ENCODE results near the gene PCDH9.
A peak's percentile ranks its signal among the peaks of the same experiment; 100 is the strongest.

DNA sequence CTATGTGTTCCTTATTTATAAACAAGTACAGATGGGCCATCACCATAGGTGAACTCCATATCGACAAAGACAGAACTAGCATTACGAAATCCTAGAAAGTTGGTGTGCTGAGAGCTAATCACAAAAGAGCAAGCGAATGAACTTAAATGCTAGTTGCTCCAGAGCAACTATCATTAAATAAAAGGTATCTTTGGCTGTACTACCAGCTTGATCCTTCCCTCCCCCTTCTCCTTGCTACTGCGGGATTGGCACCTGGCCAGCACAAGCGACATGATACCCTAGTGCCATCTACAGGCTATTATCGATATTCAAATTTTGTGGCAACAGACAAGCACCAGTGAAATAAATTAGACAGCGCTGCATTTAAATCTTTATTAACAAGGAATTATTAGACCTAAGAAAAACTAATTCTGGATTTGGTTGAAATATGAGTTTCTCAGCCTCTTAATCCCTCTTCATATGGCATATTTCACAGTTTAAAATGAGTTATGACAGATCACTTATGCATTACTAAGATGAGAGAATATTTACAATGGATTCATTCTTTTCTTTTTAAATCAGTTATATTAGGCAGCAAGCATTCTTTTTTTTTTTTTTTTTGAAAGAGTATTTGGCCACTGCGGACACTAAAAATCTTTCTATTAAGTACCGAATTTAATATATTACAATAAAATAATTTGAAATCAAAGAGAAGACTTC lies 5.8 kb downstream of the PCDH9 start:
- TF ChIP-seq EP300 (IDR thresholded peaks at IDR 0.05; ENCODE audit: borderline replicate concordance in 1 of 2, low read depth in 1 of 2, low read length in 1 of 2) = peak in 1 of 2 experiments; percentile 47; a peak in 1 of 4 replicates
- peak; percentile 88 for TF ChIP-seq SMC3 (IDR thresholded peaks at IDR 0.05; ENCODE audit: low read depth, low read length)
- TF ChIP-seq, protein P1, sequence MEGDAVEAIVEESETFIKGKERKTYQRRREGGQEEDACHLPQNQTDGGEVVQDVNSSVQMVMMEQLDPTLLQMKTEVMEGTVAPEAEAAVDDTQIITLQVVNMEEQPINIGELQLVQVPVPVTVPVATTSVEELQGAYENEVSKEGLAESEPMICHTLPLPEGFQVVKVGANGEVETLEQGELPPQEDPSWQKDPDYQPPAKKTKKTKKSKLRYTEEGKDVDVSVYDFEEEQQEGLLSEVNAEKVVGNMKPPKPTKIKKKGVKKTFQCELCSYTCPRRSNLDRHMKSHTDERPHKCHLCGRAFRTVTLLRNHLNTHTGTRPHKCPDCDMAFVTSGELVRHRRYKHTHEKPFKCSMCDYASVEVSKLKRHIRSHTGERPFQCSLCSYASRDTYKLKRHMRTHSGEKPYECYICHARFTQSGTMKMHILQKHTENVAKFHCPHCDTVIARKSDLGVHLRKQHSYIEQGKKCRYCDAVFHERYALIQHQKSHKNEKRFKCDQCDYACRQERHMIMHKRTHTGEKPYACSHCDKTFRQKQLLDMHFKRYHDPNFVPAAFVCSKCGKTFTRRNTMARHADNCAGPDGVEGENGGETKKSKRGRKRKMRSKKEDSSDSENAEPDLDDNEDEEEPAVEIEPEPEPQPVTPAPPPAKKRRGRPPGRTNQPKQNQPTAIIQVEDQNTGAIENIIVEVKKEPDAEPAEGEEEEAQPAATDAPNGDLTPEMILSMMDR (IDR thresholded peaks at IDR 0.05) = peak; percentile 77
- TF ChIP-seq FOXM1 (IDR thresholded peaks at IDR 0.05; ENCODE audit: low read depth) = no peak
- no peak for TF ChIP-seq POLR2AphosphoS5 (IDR thresholded peaks at IDR 0.05; ENCODE audit: low read depth, low read length)
- no peak for TF ChIP-seq EZH2phosphoT487 (IDR thresholded peaks at IDR 0.05; ENCODE audit: borderline replicate concordance, low read depth)
- TF ChIP-seq RFX5 (IDR thresholded peaks at IDR 0.05; ENCODE audit: low read length) = no peak
- peak; percentile 96 for TF ChIP-seq RAD21 (IDR thresholded peaks at IDR 0.05; ENCODE audit: low read length)
- TF ChIP-seq SIN3A (IDR thresholded peaks at IDR 0.05; ENCODE audit: borderline replicate concordance, low read depth, low read length) = no peak
- no peak for TF ChIP-seq JUND (IDR thresholded peaks at IDR 0.05)
- TF ChIP-seq, protein P2, sequence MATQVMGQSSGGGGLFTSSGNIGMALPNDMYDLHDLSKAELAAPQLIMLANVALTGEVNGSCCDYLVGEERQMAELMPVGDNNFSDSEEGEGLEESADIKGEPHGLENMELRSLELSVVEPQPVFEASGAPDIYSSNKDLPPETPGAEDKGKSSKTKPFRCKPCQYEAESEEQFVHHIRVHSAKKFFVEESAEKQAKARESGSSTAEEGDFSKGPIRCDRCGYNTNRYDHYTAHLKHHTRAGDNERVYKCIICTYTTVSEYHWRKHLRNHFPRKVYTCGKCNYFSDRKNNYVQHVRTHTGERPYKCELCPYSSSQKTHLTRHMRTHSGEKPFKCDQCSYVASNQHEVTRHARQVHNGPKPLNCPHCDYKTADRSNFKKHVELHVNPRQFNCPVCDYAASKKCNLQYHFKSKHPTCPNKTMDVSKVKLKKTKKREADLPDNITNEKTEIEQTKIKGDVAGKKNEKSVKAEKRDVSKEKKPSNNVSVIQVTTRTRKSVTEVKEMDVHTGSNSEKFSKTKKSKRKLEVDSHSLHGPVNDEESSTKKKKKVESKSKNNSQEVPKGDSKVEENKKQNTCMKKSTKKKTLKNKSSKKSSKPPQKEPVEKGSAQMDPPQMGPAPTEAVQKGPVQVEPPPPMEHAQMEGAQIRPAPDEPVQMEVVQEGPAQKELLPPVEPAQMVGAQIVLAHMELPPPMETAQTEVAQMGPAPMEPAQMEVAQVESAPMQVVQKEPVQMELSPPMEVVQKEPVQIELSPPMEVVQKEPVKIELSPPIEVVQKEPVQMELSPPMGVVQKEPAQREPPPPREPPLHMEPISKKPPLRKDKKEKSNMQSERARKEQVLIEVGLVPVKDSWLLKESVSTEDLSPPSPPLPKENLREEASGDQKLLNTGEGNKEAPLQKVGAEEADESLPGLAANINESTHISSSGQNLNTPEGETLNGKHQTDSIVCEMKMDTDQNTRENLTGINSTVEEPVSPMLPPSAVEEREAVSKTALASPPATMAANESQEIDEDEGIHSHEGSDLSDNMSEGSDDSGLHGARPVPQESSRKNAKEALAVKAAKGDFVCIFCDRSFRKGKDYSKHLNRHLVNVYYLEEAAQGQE (IDR thresholded peaks at IDR 0.05; ENCODE audit: low read depth, low read length) = no peak
- TF ChIP-seq, protein P3, sequence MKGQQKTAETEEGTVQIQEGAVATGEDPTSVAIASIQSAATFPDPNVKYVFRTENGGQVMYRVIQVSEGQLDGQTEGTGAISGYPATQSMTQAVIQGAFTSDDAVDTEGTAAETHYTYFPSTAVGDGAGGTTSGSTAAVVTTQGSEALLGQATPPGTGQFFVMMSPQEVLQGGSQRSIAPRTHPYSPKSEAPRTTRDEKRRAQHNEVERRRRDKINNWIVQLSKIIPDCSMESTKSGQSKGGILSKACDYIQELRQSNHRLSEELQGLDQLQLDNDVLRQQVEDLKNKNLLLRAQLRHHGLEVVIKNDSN (IDR thresholded peaks at IDR 0.05; ENCODE audit: borderline replicate concordance, low read depth) = no peak
- TF ChIP-seq, protein P4, sequence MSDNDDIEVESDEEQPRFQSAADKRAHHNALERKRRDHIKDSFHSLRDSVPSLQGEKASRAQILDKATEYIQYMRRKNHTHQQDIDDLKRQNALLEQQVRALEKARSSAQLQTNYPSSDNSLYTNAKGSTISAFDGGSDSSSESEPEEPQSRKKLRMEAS (IDR thresholded peaks at IDR 0.05; ENCODE audit: low read depth) = no peak

Data from SK-N-SH (cell line).